Activated CD8-positive, alpha-beta memory T cell treated with anti-CD3 and anti-CD28 coated beads for 4 hours (primary cell): ENCODE data around the gene PCSK9.

Source experiments
- DNase-seq, 2 donors: peaks; one replicate each; pipeline ENCODE4 v3.0.0-alpha.2; 2020; ENCODE audit warnings: low read depth in 2 of 2

Gene PCSK9

GRCh38 chr1:55044617-55045397 lies 5.5 kb downstream of the PCSK9 start:
- no peak for DNase-seq

- DNase-seq: no peak
Observed at GRCh38 chr1:55045430-55045829, 6.1 kb downstream of the PCSK9 start.

- DNase-seq: no peak
Observed at GRCh38 chr1:55046871-55047270, 7.5 kb downstream of the PCSK9 start.

- no peak for DNase-seq
Observed at GRCh38 chr1:55047611-55048010, 8.3 kb downstream of the PCSK9 start.

GRCh38 chr1:55048453-55049270 lies 9.3 kb downstream of the PCSK9 start:
- DNase-seq: no peak

GRCh38 chr1:55049271-55049913 lies 10.0 kb downstream of the PCSK9 start:
- DNase-seq: no peak

- DNase-seq: no peak
Observed at GRCh38 chr1:55049914-55050278, 10.5 kb downstream of the PCSK9 start.

- no peak for DNase-seq
Observed at GRCh38 chr1:55050283-55050682, 10.9 kb downstream of the PCSK9 start.

- no peak for DNase-seq
Observed at GRCh38 chr1:55051169-55051568, 11.8 kb downstream of the PCSK9 start.

- no peak for DNase-seq
Observed at GRCh38 chr1:55051621-55052020, 12.3 kb downstream of the PCSK9 start.

GRCh38 chr1:55052221-55053142 lies 13.1 kb downstream of the PCSK9 start:
- DNase-seq: no peak

GRCh38 chr1:55053265-55053954 lies 14.1 kb downstream of the PCSK9 start:
- no peak for DNase-seq

- no peak for DNase-seq
Observed at GRCh38 chr1:55054396-55054795, 15.0 kb downstream of the PCSK9 start.

GRCh38 chr1:55055084-55055882 lies 15.9 kb downstream of the PCSK9 start:
- no peak for DNase-seq

GRCh38 chr1:55055951-55056631 lies 16.7 kb downstream of the PCSK9 start:
- no peak for DNase-seq

GRCh38 chr1:55056632-55056992 lies 17.3 kb downstream of the PCSK9 start:
- no peak for DNase-seq

GRCh38 chr1:55057270-55057955 lies 18.1 kb downstream of the PCSK9 start:
- no peak for DNase-seq

GRCh38 chr1:55057956-55058298 lies 18.6 kb downstream of the PCSK9 start:
- no peak for DNase-seq
